GM12873 (cell line): ENCODE data around the gene NXPE1.

Source experiments
- CTCF ChIP-seq: IDR thresholded peaks from 2 replicates; pipeline ENCODE4 v1.5.1; 2012; ENCODE audit warnings: low read depth, mild to moderate bottlenecking, moderate library complexity, low read length, control low read depth; ENCODE audit not compliant: insufficient read depth; ENCODE audit errors: missing control alignments

NXPE1 gene

DNA sequence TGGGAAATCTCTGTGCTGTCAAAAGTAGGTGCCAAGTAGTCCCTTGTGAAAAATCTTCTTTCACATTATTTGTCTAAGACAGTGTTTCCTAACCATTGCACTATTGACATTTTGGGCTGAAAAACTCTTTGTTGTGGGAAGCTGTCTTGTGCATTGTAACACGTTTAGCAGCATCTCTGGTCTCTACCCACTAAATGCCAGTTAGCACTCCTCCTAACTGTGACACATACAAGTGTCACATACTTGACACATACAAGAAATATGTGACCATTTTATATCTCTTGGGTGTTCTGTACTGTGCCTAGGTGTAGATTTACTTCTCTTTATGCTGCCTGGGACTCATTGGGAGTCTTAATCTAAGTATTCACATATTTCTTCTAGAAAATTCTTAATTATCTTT is 57.8 kb downstream of the NXPE1 start:
- TF ChIP-seq CTCF: no peak

DNA sequence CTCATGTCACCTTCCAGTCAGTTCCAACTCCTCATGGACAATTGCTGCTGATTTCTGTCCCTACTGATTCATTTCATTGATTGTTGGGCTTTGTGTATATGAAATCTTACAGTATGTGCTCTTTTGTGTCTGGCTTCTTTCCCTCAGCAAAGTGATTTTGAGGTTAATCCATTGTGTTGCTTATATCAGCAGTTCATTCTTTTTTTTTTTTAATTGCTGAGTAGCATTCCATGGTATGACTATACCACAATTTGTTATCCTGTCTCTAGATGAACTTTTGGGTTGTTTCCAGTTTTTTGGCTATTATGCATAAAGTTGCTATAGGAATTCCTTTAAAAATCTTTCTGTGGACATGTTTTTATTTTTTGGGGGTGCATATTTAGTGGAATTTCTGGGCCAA is 59.9 kb downstream of the NXPE1 start:
- no peak for TF ChIP-seq CTCF

DNA sequence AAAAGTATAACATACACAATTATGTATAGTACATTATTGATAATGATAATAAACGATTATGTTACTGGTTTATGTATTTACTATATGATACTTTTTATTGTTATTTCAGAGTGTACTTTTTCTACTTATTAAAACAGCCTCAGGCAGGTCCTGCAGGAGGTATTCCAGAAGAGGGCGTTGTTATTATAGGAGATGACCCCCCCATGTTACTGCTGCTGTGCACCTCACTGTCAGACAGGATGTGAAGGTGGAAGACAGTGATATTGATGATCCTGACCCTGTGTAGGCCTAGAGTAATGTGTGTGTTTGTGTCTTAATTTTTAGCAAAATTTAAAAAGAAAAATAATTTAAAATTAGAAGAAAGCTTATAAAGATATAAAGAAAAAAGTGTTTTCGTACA is 62.8 kb downstream of the NXPE1 start:
- TF ChIP-seq CTCF: no peak

DNA sequence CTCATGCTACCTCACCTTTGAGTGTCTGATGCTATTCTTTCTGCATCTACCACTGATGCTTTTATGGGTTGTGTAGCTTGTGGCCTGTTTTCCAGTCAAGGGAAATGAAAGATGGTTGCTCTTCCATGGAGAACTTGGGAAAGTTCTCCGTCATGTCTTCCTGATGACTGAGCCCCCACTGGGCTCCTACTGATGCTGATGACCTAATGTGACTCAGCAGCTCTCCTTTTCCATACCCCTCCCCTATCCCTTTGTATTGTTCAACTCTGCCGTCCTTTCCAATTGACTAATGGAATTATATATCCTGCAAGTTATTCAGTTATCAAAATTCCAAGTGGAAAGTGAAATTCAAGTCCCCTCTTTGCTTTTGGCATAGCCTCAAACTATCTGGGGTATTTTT is 75.8 kb downstream of the NXPE1 start:
- no peak for TF ChIP-seq CTCF

GRCh38 chr11:114482114-114482513 is 77.6 kb downstream of the NXPE1 start:
- TF ChIP-seq CTCF: no peak

GRCh38 chr11:114479331-114479730 is 80.3 kb downstream of the NXPE1 start:
- TF ChIP-seq CTCF: no peak

DNA sequence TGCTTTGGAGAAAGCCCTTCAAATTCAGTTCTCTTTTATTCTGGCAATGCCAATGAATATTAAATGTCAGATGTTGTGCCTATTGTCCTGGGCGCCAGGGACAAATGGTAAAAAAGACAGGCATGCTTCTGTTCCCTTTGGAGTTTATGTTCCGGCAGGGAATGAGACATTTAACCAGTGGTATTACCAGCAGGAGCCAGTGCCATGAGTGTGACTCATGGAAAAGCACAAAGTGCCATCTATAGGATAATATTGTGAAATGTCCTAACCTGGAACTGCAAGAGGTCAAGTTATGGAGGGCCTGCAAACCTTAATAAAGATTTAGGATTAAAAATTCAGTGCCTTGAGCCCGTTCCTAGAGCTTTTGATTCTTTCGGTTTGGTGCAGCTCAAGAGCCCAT is 80.9 kb downstream of the NXPE1 start:
- TF ChIP-seq CTCF: no peak

DNA sequence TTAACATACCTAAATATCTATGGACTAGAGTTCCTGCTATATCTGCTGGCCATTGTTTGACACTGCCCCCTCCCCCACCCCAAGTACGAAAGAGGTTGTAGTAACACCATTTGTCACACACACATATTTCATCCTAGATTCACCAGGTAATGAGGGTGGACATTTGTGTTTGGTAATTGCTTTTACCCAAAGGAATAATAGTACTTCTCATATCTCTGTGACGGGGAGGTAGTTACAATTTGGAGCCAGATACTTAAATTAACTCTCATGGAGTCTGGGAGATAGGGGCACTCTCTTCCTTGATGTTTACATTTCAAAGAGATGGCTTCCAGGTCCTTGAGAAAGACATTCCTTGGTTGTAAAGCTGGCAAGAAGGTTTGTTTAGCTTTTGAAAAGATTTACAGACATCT is 81.7 kb downstream of the NXPE1 start:
- no peak for TF ChIP-seq CTCF
